Retinal pigment epithelial cell (primary cell): ENCODE data around the gene THAP3.
A peak's percentile ranks its signal among the peaks of the same experiment; 100 is the strongest.
"Not testable (repeated sequence)": the region's sequence is repeated elsewhere in the genome, so short reads cannot be mapped to it uniquely, and the experiment has no call there.

Experiments
- DNase-seq: peaks from one replicate; pipeline ENCODE4 v3.0.0-alpha.2; 2010; ENCODE audit warnings: low read depth
- H3K4me3 ChIP-seq: 2 replicates; pipeline ENCODE4 v1.5.1; 2011; ENCODE audit warnings: mild to moderate bottlenecking, low read length, control low read depth, moderate library complexity
- TF ChIP-seq, protein P1 (sequence below): conservative IDR thresholded peaks from 2 replicates; pipeline ENCODE4 v1.5.1; 2011; ENCODE audit warnings: low read depth, low read length, control low read depth, inconsistent platforms

Gene THAP3

DNA sequence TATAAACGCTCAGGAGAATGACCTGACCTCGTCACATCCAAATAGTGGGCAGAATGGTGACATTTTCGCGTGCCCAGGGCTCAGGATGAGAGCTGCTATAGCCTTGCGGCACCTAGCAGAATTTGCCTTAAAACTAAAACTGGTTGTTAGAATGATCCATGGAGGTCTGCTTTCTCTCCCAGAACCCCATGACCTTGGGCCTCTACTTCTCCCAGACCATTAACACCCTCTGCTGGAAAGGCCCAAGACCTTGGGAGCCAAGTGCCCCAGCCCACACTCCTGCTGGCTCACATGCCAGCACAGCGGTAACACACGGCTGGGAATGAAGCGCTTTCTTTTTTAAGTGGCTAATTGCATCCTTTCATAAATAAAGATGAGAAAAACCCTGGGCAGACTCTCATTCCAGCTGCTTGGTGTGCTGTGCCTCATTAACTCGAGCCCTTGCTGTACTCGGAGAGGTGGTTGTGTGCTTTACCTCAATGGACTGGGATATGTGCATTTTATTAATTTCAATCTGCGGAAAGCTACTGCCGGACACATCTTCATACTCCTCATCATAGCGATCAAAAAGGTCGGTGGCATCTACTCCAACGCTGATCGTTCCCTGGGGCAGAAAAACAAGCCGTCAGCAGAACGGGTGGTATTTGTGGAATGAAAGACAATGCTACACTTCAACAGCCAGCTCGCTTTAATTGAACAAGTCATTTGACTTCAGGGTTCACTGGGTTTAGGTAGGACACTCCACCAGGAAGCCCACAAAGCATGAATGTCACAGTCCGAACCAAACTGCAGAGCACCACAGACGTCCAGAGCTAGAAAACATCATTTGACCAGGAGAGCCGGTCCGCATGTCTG, 29.0 kb downstream of the THAP3 start:
- DNase-seq = no peak
- TF ChIP-seq, protein P1, sequence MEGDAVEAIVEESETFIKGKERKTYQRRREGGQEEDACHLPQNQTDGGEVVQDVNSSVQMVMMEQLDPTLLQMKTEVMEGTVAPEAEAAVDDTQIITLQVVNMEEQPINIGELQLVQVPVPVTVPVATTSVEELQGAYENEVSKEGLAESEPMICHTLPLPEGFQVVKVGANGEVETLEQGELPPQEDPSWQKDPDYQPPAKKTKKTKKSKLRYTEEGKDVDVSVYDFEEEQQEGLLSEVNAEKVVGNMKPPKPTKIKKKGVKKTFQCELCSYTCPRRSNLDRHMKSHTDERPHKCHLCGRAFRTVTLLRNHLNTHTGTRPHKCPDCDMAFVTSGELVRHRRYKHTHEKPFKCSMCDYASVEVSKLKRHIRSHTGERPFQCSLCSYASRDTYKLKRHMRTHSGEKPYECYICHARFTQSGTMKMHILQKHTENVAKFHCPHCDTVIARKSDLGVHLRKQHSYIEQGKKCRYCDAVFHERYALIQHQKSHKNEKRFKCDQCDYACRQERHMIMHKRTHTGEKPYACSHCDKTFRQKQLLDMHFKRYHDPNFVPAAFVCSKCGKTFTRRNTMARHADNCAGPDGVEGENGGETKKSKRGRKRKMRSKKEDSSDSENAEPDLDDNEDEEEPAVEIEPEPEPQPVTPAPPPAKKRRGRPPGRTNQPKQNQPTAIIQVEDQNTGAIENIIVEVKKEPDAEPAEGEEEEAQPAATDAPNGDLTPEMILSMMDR = no peak
- no peak overlapping the region for H3K4me3 ChIP-seq

DNA sequence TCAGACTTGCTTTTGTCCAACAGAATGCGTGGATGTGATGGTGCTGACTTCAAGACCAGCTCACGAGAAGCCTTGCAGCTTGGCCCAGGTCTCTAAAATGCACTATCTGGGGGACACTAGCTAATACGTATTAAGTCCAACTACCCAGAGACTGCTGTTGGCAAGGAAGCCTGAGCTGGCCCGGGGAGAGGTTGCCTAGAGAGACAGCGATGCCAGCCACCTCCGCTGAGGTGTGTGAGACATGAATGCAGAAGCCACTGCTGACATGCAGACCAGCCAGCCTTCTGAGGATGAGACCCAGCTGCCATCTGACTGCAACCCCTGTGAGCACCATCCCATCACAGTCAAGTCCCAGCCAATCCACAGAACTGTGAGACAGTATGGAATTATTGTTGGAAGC, 32.5 kb downstream of the THAP3 start:
- TF ChIP-seq, protein P1 = no peak
- no peak for DNase-seq
- no peak overlapping the region for H3K4me3 ChIP-seq

DNA sequence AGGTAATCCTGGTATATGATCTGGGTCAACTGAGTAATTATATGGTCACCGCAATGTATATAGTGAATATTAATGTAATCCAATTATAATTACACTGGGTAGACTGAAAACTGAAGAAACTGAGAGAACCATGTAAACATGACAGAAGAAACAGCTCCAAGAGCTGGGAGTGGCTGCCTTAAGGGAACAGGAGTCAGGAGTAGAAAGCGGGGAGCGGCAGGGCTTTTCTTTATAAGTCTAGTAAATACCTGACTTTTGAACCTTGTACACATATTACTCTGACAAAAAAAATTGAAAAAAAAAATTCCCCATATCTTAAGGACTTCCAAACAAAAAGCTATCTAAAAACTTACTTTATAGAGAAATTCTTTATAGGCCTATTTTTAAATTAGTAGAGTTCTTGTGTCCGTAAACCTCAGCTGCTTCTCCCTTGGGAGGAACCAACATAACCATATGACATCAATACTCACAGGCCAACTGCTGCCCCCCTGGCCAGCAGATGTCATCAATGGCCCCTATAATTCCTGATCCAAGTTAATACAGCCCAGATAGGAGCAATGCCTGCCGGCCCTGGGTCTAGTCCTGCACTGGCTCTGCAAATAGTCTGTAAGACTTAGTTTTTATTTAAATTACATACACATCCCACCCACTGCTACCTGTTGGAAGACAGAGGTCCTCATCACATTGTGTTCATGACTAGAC, 33.8 kb downstream of the THAP3 start:
- TF ChIP-seq, protein P1 = no peak
- DNase-seq = no peak
- H3K4me3 ChIP-seq = no peak overlapping the region

DNA sequence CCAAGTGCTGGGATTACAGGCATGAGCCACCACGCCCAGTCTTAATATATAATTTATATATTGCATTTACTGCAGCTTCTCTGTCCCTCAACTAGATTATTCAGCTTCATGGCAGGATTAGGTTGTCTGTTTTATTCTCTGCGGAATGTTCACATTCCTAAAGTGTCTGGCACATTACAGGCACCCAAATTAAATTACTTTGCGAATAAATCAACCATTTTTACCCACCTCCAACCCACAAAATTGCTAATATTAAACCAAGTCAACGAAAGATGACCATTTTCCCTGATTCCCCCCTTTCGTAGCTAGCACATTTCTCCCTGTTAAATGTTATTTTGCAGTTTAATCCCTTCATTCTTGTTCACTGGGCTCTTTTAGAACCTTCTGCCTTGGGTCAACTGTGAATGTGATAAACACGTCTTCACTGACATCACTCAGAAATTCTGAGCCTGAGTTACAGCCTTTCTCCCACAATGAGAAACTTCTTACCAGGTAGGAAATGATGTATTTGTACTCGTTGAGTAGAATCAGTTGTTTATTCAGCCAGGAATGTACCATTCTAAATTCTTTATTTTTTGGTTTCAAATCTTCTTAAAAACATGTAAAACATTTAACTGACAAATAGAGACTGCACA, 35.9 kb downstream of the THAP3 start:
- peak; percentile 13 for DNase-seq
- TF ChIP-seq, protein P1 = no peak
- no peak overlapping the region for H3K4me3 ChIP-seq

DNA sequence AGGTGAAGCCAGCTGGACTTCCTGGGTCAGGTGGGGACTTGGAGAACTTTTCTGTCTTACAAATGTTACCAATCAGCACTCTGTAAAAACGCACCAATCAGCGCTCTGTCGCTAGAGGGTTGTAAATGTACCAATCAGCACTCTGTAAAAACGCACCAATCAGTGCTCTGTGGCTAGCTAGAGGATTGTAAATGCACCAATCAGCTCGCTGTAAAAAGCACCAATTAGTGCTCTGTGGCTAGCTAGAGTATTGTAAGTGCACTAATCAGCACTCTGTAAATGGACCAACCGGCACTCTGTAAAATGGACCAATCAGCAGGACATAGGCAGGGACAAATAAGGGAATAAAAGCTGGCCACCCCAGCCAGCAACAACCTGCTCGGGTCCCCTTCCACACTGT, 37.8 kb downstream of the THAP3 start:
- DNase-seq, H3K4me3 ChIP-seq: not testable (repeated sequence)

DNA sequence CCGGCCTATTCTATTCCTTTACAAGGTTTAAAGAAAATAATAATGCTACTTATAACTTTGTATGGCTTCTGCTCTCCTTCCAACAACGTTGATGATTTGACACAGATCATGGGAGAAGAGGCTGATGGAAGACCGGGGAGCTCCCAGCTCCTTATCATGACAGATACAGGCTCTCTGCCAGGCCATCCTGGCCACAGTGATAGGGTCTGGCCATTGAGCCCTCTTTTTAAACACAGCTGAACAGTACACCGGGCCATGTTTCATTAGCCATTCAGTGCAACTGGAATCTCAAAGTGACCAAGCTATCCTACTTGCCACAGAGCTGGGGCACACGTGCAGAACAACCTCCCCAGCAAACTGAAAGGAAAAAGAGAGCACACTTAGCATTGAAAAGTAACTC, 42.0 kb downstream of the THAP3 start:
- TF ChIP-seq, protein P1 = no peak
- DNase-seq = no peak
- no peak overlapping the region for H3K4me3 ChIP-seq

DNA sequence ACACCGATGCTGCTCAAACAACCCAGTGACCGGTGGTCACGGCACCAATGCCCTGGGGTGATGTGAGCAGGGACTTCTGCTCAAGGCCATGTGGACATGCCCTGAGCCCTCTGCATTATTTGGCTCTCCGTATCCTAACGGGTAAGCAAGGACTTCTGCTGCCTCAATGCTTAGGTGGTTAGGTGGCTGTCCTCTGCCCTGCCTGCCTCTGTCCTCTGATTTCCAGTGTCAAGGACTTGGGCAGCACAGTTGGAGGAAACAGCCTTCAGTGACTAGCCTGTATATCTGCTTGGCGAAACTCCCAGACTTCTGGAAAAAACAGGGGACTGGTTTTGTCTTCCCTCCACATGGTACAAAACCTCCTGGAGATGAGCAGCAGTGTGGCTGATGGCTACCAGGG, 42.5 kb downstream of the THAP3 start:
- TF ChIP-seq, protein P1 = no peak
- H3K4me3 ChIP-seq = no peak overlapping the region
- no peak for DNase-seq
